ENCODE results near the gene TMEM238L. TPM values are rescaled to one million over a fixed set of nuclear protein-coding genes. Genes with fewer than 3 reads are reported as not detected.

TMEM238L gene
- total and polyA plus RNA-seq, 2 of the 8 experiments (the other 6 are each of a cell fraction or from before 2014, with no cell fraction given) = not detected

DNA sequence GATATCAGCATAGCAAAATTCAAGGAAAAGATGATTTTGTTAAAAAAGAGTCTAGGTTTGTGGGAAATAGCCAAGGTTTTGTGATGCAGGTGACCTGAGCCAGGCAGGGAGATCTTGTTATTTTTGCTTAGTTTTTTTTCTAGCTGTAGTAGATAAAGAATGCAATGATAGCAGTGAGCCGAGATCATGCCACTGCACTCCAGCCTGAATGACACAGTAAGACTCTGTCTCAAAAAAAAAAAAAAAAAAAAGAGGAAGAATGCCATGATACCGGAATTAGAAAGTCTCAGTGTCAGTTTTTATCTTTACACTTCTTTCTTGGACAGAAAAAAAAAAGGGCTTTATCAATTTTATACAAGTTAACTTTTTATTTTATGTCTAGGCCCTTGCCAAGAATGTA, 27.5 kb downstream of the TMEM238L start:
- POLR2A ChIA-PET (ENCODE audit: partially characterized antibody) = no interaction called here
- H3K14ac ChIP-seq (ENCODE audit: insufficient read length) = no peak overlapping the region
- no peak overlapping the region for H3K9ac ChIP-seq (replicated peaks in 1 of 4; ENCODE audit: extremely low read depth in 1 of 4, low read depth in 3 of 4, low read length in 3 of 4)
- no peak overlapping the region for H4K91ac ChIP-seq (replicated peaks; ENCODE audit: insufficient read length, low read length)
- H3K23ac ChIP-seq (ENCODE audit: insufficient read length) = no peak overlapping the region
- H2BK12ac ChIP-seq (ENCODE audit: low read depth, low read length) = no peak overlapping the region
- no peak overlapping the region for H2BK5ac ChIP-seq (ENCODE audit: low read depth, low read length)
- H4K8ac ChIP-seq (ENCODE audit: extremely low read depth, insufficient read depth, low read length) = no peak overlapping the region
- H3K4me2 ChIP-seq (ENCODE audit: insufficient read depth in 1 of 2, low read depth in 2 of 2, low read length in 2 of 2) = no peak overlapping the region
- 100% methylated on average over 2 of the region's 2 CpGs; no CpG with 5 or more reads in 1 of the 2 experiments for WGBS, 2 experiments (ENCODE audit: extremely low coverage in 1 of 2, insufficient coverage in 1 of 2, insufficient read length in 1 of 2, insufficient replicate concordance in 2 of 2, low coverage in 1 of 2, low lambda C conversion rate in 2 of 2, missing lambda C conversion rate in 1 of 2)
- no peak overlapping the region for H3K18ac ChIP-seq (ENCODE audit: extremely low read depth, low read length)
- no peaks in the 10 kb centered on the region for H3K79me2 ChIP-seq (ENCODE audit: control insufficient read depth in 1 of 2, insufficient read depth in 2 of 2, low read length in 2 of 2)
- DNase-seq (ENCODE audit: low read depth in 1 of 2, low spot score in 2 of 2) = no peak
- no peaks in the 10 kb centered on the region; the same call in 1 of the 2 replicates for H3K23me2 ChIP-seq (ENCODE audit: low read depth, low read length)
- no peak overlapping the region for H3K56ac ChIP-seq (replicated peaks; ENCODE audit: insufficient read length, low read depth, low read length)
- no peak overlapping the region for H2AK5ac ChIP-seq (ENCODE audit: low read depth, low read length)
- no peak overlapping the region for H2BK15ac ChIP-seq (ENCODE audit: low read length)
- no peaks in the 10 kb centered on the region for H3K79me1 ChIP-seq (ENCODE audit: low read depth, low read length)
- no peaks in the 10 kb centered on the region; a peak in 1 of 8 replicates for H3K36me3 ChIP-seq (ENCODE audit: control insufficient read depth in 2 of 4, insufficient read depth in 4 of 4, low read length in 3 of 4)
- no peak overlapping the region for H2BK120ac ChIP-seq (replicated peaks; ENCODE audit: low read depth, low read length)
- H2AFZ ChIP-seq (ENCODE audit: low read length) = no peak overlapping the region
- no peak overlapping the region for H4K5ac ChIP-seq (ENCODE audit: insufficient read length, low read depth, low read length)
- H3K27me3 ChIP-seq (replicated peaks in 1 of 4; ENCODE audit: control insufficient read depth in 3 of 4, extremely low read depth in 1 of 4, insufficient read depth in 3 of 4, low read length in 3 of 4) = no peaks in the 10 kb centered on the region
- no peaks in the 10 kb centered on the region for H4K20me1 ChIP-seq (replicated peaks in 1 of 2; ENCODE audit: control insufficient read depth in 1 of 2, insufficient read depth in 2 of 2, low read length in 2 of 2)
- CTCF ChIA-PET (ENCODE audit: partially characterized antibody) = no interaction called here
- no peaks in the 10 kb centered on the region; a peak in 1 of 7 replicates for H3K4me1 ChIP-seq (replicated peaks in 1 of 4; ENCODE audit: control insufficient read depth in 3 of 4, insufficient read depth in 4 of 4, low read length in 3 of 4)
- no peak overlapping the region for H2BK20ac ChIP-seq (ENCODE audit: low read length)
- no peak overlapping the region for H3K4me3 ChIP-seq (ENCODE audit: extremely low read depth in 1 of 4, insufficient read depth in 2 of 4, low read depth in 3 of 4, low read length in 4 of 4)
- H3K9me3 ChIP-seq (ENCODE audit: insufficient read depth in 2 of 2, low read depth in 1 of 2, low read length in 1 of 2) = no peaks in the 10 kb centered on the region
- H3K27ac ChIP-seq (ENCODE audit: low read depth, low read length) = no peak overlapping the region
- H3K4ac ChIP-seq (replicated peaks; ENCODE audit: insufficient read length, low read depth, low read length) = no peak overlapping the region
- FAIRE-seq = no peak
- TF ChIP-seq, protein P1, sequence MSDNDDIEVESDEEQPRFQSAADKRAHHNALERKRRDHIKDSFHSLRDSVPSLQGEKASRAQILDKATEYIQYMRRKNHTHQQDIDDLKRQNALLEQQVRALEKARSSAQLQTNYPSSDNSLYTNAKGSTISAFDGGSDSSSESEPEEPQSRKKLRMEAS (IDR thresholded peaks at IDR 0.05) = no peak
- TF ChIP-seq CHD2 (IDR thresholded peaks at IDR 0.05; ENCODE audit: low read length) = no peak
- no peak for TF ChIP-seq MAFK (IDR thresholded peaks at IDR 0.05; ENCODE audit: low read depth, low read length)
- TF ChIP-seq, protein P2, sequence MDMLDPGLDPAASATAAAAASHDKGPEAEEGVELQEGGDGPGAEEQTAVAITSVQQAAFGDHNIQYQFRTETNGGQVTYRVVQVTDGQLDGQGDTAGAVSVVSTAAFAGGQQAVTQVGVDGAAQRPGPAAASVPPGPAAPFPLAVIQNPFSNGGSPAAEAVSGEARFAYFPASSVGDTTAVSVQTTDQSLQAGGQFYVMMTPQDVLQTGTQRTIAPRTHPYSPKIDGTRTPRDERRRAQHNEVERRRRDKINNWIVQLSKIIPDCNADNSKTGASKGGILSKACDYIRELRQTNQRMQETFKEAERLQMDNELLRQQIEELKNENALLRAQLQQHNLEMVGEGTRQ (IDR thresholded peaks at IDR 0.05; ENCODE audit: low read length) = no peak
- no peak for TF ChIP-seq BACH1 (IDR thresholded peaks at IDR 0.05; ENCODE audit: low read length)
- TF ChIP-seq KDM5A (IDR thresholded peaks at IDR 0.05; ENCODE audit: low read length) = no peak
- TF ChIP-seq SUZ12 (IDR thresholded peaks at IDR 0.05; ENCODE audit: low read length) = no peak
- no peak for TF ChIP-seq SRF (IDR thresholded peaks at IDR 0.05; ENCODE audit: low read depth, low read length)
- no peak for TF ChIP-seq SIRT6 (IDR thresholded peaks at IDR 0.05; ENCODE audit: low read length)
- TF ChIP-seq TEAD4 (IDR thresholded peaks at IDR 0.05; ENCODE audit: low read depth, low read length) = no peak
- no peak for TF ChIP-seq KDM1A (IDR thresholded peaks at IDR 0.05; ENCODE audit: borderline replicate concordance, low read length)
